ENCODE results near the gene TGM1. TPM values are rescaled to one million over a fixed set of nuclear protein-coding genes. Genes with fewer than 3 reads are reported as not detected.

Gene TGM1
- total RNA-seq, 4 donors from 2014 or later: 1.6 to 3.2 TPM; not detected in 2

DNA sequence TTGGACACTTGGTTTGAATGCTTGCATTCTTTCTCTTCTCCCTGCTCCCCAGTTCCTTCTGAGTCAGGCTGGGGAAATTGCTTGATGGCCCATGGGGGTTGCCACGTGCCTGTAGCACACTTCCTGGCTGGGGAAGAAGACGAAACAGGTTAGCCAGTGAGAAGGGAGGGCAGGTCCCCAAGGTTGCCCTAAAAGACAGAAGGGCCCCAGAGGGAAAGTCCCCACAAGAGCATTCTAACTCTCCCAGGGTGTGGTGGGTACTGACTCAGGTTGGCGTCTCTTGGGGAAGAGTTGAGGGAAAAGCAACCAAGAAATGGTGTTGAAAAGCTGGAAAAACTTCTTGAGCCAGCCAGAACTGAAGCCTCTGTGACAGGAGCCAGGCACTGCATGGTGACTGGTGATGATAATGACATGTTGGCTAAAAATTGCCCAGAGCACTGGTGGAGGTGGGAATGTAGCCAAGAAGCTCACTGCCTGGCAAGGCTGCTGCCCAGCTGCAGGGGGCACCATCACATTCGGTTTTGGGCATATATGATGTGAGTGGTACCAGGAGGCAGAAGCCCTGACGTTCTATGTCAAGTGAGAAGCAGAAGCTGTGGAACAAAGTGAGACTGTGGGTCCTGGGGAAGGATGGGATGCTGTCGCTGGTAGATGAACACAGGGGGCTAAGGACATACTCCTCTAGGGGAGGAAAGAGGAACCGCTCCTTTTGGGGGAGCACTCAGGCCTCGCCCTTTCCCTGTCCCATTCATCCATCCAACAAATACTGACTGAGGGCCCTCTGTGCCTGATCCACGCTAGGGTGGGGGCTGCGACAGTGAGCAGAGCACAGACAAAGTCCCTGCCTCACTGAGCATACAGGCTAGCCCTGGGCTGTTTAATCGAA lies 16.6 kb upstream of the TGM1 start:
- no peak for TF ChIP-seq POLR2A (IDR thresholded peaks at IDR 0.05)
- no peak overlapping the region for H3K27ac ChIP-seq
- intact Hi-C loops (cut with DNase I; ENCODE audit: low total_unique reads): no loop called here

DNA sequence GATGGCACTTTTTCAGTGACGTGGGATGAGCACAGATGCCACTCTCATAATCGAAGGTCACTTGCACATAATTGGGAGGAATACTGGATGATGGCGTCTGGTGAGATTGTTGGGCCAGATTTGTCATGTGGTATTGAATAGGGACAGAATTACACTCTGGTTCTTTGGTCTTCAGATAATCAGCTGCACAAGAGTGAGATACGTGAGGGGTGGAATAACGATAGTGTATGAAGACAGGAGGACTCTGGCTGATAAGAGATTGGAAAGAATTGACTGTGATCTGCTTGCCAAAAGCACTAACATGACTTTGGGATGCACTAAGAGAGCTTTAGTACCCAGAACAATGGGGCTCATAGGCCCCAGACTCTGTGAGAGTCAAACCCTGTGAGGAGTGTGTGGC lies 15.4 kb upstream of the TGM1 start:
- H3K4me1 ChIP-seq: no peaks in the 10 kb centered on the region
- intact Hi-C loops (cut with DNase I; ENCODE audit: low total_unique reads): no loop called here

More for the DNA sequence above, 16.6 kb upstream of the TGM1 start:
- Histone ChIP-seq H3K36me3 (no peaks in the 10 kb centered on the region), H3K27me3 (no peaks in the 10 kb centered on the region), H3K4me1 (no peaks in the 10 kb centered on the region), H3K4me3 (no peak overlapping the region), H3K9me3 (no peaks in the 10 kb centered on the region)
- no peak for DNase-seq

DNA sequence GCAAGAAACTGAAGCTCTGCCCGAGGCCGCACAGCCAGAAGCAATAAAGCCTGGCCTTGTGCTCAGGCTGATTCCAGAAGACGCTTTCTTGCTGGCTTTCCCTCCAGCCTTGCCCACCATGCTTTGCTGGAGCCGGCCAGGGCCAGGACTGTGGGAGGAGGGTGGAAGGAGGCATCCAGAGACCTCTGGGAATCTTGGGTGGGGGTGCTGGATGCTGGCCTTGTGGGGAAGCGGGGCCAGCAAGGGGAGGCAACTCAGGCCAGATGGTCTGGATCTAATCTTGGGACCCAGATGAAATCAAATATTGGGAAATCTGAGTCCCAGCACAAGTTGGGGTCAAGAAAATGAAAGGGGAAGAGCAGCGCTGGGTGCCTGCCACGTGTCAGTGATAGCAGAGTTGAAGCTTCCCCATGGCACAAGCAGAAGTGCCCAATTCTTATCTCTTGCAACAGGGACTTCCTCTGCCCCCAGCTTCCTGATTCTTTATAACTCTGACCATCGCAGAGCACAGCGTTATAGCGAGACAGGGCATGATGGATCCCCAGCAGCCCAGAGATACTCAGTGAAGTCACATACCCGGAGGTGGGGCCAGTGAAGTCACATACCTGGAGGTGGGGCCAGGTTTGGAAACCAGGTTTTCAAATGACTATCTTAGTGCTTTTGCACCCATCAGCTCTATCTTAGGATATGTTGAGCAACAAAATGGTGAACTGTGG lies 14.8 kb upstream of the TGM1 start:
- Histone ChIP-seq H3K9me3 (no peaks in the 10 kb centered on the region), H3K27me3 (no peaks in the 10 kb centered on the region), H3K4me3 (no peak overlapping the region), H3K4me1 (no peaks in the 10 kb centered on the region), H3K27ac (no peak overlapping the region), H3K36me3 (no peaks in the 10 kb centered on the region)
- no peak for DNase-seq
- no peak for TF ChIP-seq POLR2A (IDR thresholded peaks at IDR 0.05)
- intact Hi-C loops (cut with DNase I; ENCODE audit: low total_unique reads): no loop called here

More for the DNA sequence above, 15.4 kb upstream of the TGM1 start:
- H3K27me3 ChIP-seq: no peaks in the 10 kb centered on the region
- no peak overlapping the region for H3K27ac ChIP-seq
- no peak overlapping the region for H3K4me3 ChIP-seq
- TF ChIP-seq, protein P1, sequence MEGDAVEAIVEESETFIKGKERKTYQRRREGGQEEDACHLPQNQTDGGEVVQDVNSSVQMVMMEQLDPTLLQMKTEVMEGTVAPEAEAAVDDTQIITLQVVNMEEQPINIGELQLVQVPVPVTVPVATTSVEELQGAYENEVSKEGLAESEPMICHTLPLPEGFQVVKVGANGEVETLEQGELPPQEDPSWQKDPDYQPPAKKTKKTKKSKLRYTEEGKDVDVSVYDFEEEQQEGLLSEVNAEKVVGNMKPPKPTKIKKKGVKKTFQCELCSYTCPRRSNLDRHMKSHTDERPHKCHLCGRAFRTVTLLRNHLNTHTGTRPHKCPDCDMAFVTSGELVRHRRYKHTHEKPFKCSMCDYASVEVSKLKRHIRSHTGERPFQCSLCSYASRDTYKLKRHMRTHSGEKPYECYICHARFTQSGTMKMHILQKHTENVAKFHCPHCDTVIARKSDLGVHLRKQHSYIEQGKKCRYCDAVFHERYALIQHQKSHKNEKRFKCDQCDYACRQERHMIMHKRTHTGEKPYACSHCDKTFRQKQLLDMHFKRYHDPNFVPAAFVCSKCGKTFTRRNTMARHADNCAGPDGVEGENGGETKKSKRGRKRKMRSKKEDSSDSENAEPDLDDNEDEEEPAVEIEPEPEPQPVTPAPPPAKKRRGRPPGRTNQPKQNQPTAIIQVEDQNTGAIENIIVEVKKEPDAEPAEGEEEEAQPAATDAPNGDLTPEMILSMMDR (IDR thresholded peaks at IDR 0.05): no peak
- no peak for TF ChIP-seq POLR2A (IDR thresholded peaks at IDR 0.05)
- H3K36me3 ChIP-seq: no peaks in the 10 kb centered on the region
- no peaks in the 10 kb centered on the region for H3K9me3 ChIP-seq
- DNase-seq: no peak

DNA sequence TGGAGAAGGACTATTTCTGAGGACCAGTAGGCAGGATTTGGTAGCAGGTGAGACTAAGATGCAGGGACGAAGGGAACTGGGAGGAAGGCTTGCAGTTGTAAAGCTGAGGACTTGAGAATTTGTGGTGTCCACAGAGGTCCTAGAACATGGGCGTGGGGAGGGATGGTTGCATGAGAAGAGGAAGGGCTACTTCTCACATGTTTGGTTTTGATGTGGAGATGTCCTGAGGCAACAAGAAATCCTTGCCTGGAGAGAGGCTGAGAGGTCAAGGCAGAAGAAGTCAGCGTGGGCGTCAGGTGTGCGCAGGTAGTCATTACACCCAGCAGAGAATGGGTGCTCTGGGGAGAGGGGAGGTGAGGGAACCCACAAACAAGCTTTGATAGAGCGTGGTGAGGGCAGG lies 14.1 kb upstream of the TGM1 start:
- intact Hi-C loops (cut with DNase I; ENCODE audit: low total_unique reads): no loop called here
- TF ChIP-seq POLR2A (IDR thresholded peaks at IDR 0.05): no peak
- TF ChIP-seq, protein P1 (IDR thresholded peaks at IDR 0.05): no peak
- no peak for DNase-seq
- H3K27me3 ChIP-seq: no peaks in the 10 kb centered on the region
- H3K4me3 ChIP-seq: no peak overlapping the region
- H3K27ac ChIP-seq: no peak overlapping the region
- H3K9me3 ChIP-seq: no peaks in the 10 kb centered on the region
- no peaks in the 10 kb centered on the region for H3K36me3 ChIP-seq
- no peaks in the 10 kb centered on the region for H3K4me1 ChIP-seq

DNA sequence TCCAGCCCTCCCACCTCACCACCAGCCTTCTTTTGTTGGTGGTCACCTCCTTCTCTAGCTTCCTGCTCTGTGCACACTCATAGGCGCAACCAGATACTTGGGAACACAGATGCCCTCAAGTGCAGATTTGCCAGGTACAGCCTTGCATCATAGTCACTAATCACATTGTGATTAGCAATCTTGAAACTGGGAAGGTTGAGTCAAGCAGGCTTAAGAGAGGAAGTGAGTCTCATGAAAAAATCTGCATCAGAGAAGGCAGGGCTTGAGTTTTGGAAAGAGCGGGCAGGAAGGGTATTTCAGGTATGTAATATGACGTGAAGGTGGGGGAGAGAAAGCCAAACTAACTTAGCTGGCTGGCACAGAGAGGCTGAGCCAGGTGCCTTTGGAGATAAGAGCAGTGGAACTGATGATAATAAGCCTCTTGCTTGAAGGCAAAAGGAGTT lies 11.1 kb upstream of the TGM1 start:
- no peaks in the 10 kb centered on the region for H3K4me1 ChIP-seq
- H3K4me3 ChIP-seq: no peak overlapping the region
- no peak for DNase-seq
- H3K36me3 ChIP-seq: no peaks in the 10 kb centered on the region
- no peaks in the 10 kb centered on the region for H3K27me3 ChIP-seq
- no peaks in the 10 kb centered on the region for H3K9me3 ChIP-seq
- intact Hi-C loops (cut with DNase I; ENCODE audit: low total_unique reads): no loop called here
- TF ChIP-seq POLR2A (IDR thresholded peaks at IDR 0.05): no peak
- TF ChIP-seq, protein P1 (IDR thresholded peaks at IDR 0.05): no peak
- H3K27ac ChIP-seq: no peak overlapping the region

DNA sequence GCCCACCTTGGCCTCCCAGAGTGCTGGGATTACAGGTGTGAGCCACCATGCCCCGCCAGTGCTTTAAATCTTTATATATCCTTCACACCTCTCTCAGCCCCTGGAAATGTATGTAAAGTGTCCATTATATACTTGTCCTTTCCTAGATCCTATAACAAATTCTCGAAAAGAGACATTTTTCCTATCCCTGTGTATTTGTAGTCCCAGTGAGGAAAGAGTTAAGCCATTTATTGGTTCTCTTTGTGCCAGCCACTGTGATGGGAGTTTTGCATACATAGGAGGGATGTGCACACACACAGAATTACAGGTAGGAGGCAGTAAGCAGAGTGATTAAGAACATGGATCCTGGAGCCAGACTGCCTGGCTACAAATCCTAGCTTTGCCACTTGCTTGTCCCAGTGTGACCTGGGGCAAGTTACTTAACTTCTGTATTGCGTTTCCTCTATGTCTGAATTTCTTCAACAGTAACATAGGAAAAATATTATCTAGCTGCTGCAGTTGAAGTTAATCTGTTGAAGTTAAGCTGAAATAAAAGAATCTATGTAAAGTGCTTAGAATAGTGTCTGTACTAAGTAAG lies 10.5 kb upstream of the TGM1 start:
- H3K4me1 ChIP-seq: no peaks in the 10 kb centered on the region
- H3K4me3 ChIP-seq: no peak overlapping the region
- no peaks in the 10 kb centered on the region for H3K36me3 ChIP-seq
- no peaks in the 10 kb centered on the region for H3K9me3 ChIP-seq
- no peak for TF ChIP-seq POLR2A (IDR thresholded peaks at IDR 0.05)
- TF ChIP-seq, protein P1 (IDR thresholded peaks at IDR 0.05): no peak
- no peak for DNase-seq
- no peak overlapping the region for H3K27ac ChIP-seq
- intact Hi-C loops (cut with DNase I; ENCODE audit: low total_unique reads): no loop called here
- H3K27me3 ChIP-seq: no peaks in the 10 kb centered on the region
